K562 (cell line): Measurements from ENCODE around the gene TXNRD1. TPM values are rescaled to one million over a fixed set of nuclear protein-coding genes. Genes with fewer than 3 reads are reported as not detected.

Source experiments
- ADNP ChIP-seq: fragments of 200-800 bp; sonication (Bioruptor generic); IDR thresholded peaks from 2 replicates; pipeline ENCODE4 v1.6.1; 2016; ENCODE audit warnings: missing genetic modification characterization, missing compliant biosample characterization
- ATF3 ChIP-seq, 2 experiments: fragments of 450-650 bp in 1 of 2; sonication (generic) in 1 of 2; formaldehyde crosslinking in 1 of 2; IDR thresholded peaks in 1 of 2; conservative IDR thresholded peaks in 1 of 2; 2 replicates each; pipeline versions ENCODE4 v1.6.1 to v1.8.1; 2016 to 2023; ENCODE audit warnings: mild to moderate bottlenecking in 2 of 2, moderate library complexity in 2 of 2, inconsistent platforms in 1 of 2, missing genetic modification reagents in 1 of 2
- ATF7 ChIP-seq: fragments of 450-650 bp; IDR thresholded peaks from 2 replicates; pipeline ENCODE4 v1.7.1; 2014; ENCODE audit warnings: mild to moderate bottlenecking, moderate library complexity
- BACH1 ChIP-seq: fragments of 200-800 bp; sonication (Bioruptor generic); IDR thresholded peaks from 2 replicates; pipeline ENCODE4 v1.6.1; 2016; ENCODE audit warnings: missing genetic modification characterization, missing compliant biosample characterization
- EP300 ChIP-seq: IDR thresholded peaks from 2 replicates; pipeline ENCODE4 v1.6.1; 2012; ENCODE audit warnings: low read length, improper control_type of control experiment
- FOSL1 ChIP-seq: fragments of 200-800 bp; sonication (Bioruptor generic); conservative IDR thresholded peaks from 2 replicates; pipeline ENCODE4 v1.6.1; 2016; ENCODE audit warnings: missing genetic modification characterization, missing compliant biosample characterization
- FOXK2 ChIP-seq, 2 experiments: fragments of 450-650 bp; IDR thresholded peaks in 1 of 2; conservative IDR thresholded peaks in 1 of 2; 2 replicates each; pipeline ENCODE4 v1.6.1; 2016; ENCODE audit warnings: low read depth in 2 of 2, mild to moderate bottlenecking in 1 of 2
- HDAC2 ChIP-seq: fragments of 450-650 bp; IDR thresholded peaks from 2 replicates; pipeline ENCODE4 v1.6.1; 2016; ENCODE audit warnings: mild to moderate bottlenecking
- JUND ChIP-seq, 2 experiments: IDR thresholded peaks; 2 replicates in 1 of 2; 3 replicates in 1 of 2; pipeline ENCODE4 v1.6.1; 2011; ENCODE audit warnings: borderline replicate concordance in 2 of 2, low read depth in 2 of 2, low read length in 2 of 2, improper control_type of control experiment in 1 of 2, missing biosample characterization in 1 of 2, missing genetic modification characterization in 1 of 2, missing genetic modification reagents in 1 of 2
- MAFG ChIP-seq: fragments of 450-650 bp; conservative IDR thresholded peaks from 2 replicates; pipeline ENCODE4 v1.6.1; 2016; ENCODE audit warnings: missing genetic modification characterization, missing compliant biosample characterization
- NCOR1 ChIP-seq: fragments of 450-650 bp; IDR thresholded peaks from 2 replicates; pipeline ENCODE4 v1.6.1; 2016; ENCODE audit warnings: mild to moderate bottlenecking, moderate library complexity
- NFE2L1 ChIP-seq: fragments of 450-650 bp; IDR thresholded peaks from 2 replicates; pipeline ENCODE4 v1.6.1; 2016; ENCODE audit warnings: missing genetic modification characterization, low read depth, mild to moderate bottlenecking, missing compliant biosample characterization, moderate library complexity, borderline replicate concordance
- NFIC ChIP-seq: fragments of 450-650 bp; IDR thresholded peaks from 2 replicates; pipeline ENCODE4 v1.6.1; 2017; ENCODE audit warnings: mild to moderate bottlenecking, inconsistent platforms
- SMARCE1 ChIP-seq: fragments of 450-650 bp; IDR thresholded peaks from 2 replicates; pipeline ENCODE4 v1.7.1; 2016; ENCODE audit warnings: mild to moderate bottlenecking
- TAL1 ChIP-seq: fragments of 450-650 bp; IDR thresholded peaks from 2 replicates; pipeline ENCODE4 v1.6.1; 2016; ENCODE audit warnings: mild to moderate bottlenecking
- TCFL5 ChIP-seq: fragments of 250-450 bp; sonication (Bioruptor Pico); conservative IDR thresholded peaks from 2 replicates; pipeline ENCODE4 v1.6.1; 2021; ENCODE audit warnings: mild to moderate bottlenecking, moderate library complexity, matching md5 sums
- TRIM24 ChIP-seq, 2 experiments: fragments of 450-650 bp; IDR thresholded peaks; 2 replicates each; pipeline ENCODE4 v1.6.1; 2016
- ZNF384 ChIP-seq: IDR thresholded peaks from 2 replicates; pipeline ENCODE4 v1.6.1; 2012; ENCODE audit warnings: low read depth, low read length, improper control_type of control experiment
- polyA plus RNA-seq, 8 experiments: library from polyadenylated mRNA; depleted of rRNA in 4 of 8; stranded (reverse) in 5 of 8; unstranded in 3 of 8; fragments of >200 nt; fragmentation: Nextera tagmentation in 2 of 8; fragmentation: Illumina TruSeq in 1 of 8; extraction: Ambion mirVana in 2 of 8; extraction: Trizol in 1 of 8; gene quantifications; 2 replicates each; pipeline versions ENCODE4 v1.2.1 to v1.2.3, GENCODE V29; 2011 to 2014; ENCODE audit warnings: inconsistent platforms in 1 of 8, missing spikeins in 1 of 8
- total RNA-seq, 7 experiments: library from RNA; depleted of rRNA in 6 of 7; stranded (reverse); fragments of >200 nt in 6 of 7; fragmentation: Illumina TruSeq in 2 of 7; extraction: Trizol in 2 of 7; gene quantifications; 2 replicates each; pipeline versions ENCODE4 v1.2.1 to v1.2.3, GENCODE V29; 2011 to 2021; ENCODE audit warnings: low replicate concordance in 1 of 7
- TF ChIP-seq, protein P1 (sequence below): fragments of 450-650 bp; IDR thresholded peaks from 2 replicates; pipeline ENCODE4 v1.6.1; 2018; ENCODE audit not compliant: partially characterized antibody

TXNRD1 gene
- total and polyA plus RNA-seq, 9 of the 15 experiments (the other 6 are each of a cell fraction or from before 2014, with no cell fraction given) = 107 to 189 (median 146) TPM

DNA sequence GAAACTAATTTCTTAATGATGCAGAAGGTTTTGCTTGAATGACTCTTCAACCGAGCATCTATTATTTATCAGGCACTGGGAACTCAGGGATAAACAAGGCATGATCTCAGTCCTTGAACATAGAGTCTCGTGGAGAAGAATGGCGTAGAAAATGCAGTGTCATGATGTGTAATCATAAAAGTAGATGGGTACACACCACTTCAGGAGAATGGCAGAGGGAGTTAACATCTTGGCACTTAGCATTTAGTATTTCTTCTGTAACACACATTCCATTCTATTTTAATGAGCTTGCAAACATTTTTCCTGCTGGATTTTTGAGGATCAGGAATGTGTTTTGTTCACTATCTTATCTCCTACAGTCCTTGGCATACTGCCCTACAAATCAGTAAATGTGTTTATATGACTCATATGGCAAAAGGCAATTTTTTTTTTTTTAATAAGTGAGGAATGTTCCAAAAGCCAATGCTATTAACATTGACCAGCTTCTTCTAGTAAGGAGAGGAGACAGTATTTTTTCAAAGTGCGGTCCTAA is 3.8 kb downstream of the TXNRD1 start (continued):
- TF ChIP-seq ATF3 (IDR thresholded peaks at IDR 0.05) (peak; percentile 61; the same call in 1 of the 2 replicates), ATF3 (CRISPR knock-in tag; conservative IDR thresholded peaks at IDR 0.05) (no peak), FOXK2 (conservative IDR thresholded peaks at IDR 0.05 in 1 of 2, IDR thresholded peaks at IDR 0.05 in 1 of 2; ENCODE audit: low read depth in 2 of 2) (peak; percentile 78 to 79), EP300 (peak; percentile 9; the same call in 1 of the 2 replicates), TCFL5 (no peak), ZNF384 (peak; percentile 83), SMARCE1 (peak; percentile 75; the same call in 1 of the 2 replicates), FOSL1 (tag) (peak; percentile 98), MAFG (tag) (peak; percentile 98), BACH1 (peak; percentile 93), TAL1 (no peak; the same call in 1 of the 2 replicates), TRIM24 (IDR thresholded peaks at IDR 0.05) (0 out of 4 replicates have a peak, but pooled peaks of 1 of the 2 experiments have one; percentile 13), ADNP (tag) (peak; percentile 60; the same call in 1 of the 2 replicates), NFE2L1 (tag) (peak; percentile 90), ATF7 (peak; percentile 51; the same call in 1 of the 2 replicates), JUND (IDR thresholded peaks at IDR 0.05; ENCODE audit: borderline replicate concordance, low read depth, low read length) (no peak), JUND (tag; IDR thresholded peaks at IDR 0.05; ENCODE audit: borderline replicate concordance, low read depth, low read length) (peak; percentile 70; the same call in 2 of the 3 replicates), NFIC (peak; percentile 88), NCOR1 (peak; percentile 30; the same call in 1 of the 2 replicates), HDAC2 (0 out of 2 replicates have a peak, but pooled peaks have one; percentile 19)
- TF ChIP-seq, protein P1, sequence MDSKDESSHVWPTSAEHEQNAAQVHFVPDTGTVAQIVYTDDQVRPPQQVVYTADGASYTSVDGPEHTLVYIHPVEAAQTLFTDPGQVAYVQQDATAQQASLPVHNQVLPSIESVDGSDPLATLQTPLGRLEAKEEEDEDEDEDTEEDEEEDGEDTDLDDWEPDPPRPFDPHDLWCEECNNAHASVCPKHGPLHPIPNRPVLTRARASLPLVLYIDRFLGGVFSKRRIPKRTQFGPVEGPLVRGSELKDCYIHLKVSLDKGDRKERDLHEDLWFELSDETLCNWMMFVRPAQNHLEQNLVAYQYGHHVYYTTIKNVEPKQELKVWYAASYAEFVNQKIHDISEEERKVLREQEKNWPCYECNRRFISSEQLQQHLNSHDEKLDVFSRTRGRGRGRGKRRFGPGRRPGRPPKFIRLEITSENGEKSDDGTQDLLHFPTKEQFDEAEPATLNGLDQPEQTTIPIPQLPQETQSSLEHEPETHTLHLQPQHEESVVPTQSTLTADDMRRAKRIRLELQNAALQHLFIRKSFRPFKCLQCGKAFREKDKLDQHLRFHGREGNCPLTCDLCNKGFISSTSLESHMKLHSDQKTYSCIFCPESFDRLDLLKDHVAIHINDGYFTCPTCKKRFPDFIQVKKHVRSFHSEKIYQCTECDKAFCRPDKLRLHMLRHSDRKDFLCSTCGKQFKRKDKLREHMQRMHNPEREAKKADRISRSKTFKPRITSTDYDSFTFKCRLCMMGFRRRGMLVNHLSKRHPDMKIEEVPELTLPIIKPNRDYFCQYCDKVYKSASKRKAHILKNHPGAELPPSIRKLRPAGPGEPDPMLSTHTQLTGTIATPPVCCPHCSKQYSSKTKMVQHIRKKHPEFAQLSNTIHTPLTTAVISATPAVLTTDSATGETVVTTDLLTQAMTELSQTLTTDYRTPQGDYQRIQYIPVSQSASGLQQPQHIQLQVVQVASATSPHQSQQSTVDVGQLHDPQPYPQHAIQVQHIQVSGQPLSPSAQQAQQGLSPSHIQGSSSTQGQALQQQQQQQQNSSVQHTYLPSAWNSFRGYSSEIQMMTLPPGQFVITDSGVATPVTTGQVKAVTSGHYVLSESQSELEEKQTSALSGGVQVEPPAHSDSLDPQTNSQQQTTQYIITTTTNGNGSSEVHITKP = peak; percentile 58
- TF ChIP-seq, all 486 proteins: peak for 38
